CD4-positive, alpha-beta T cell treated with Interleukin-10 for 1 hour (primary cell): Measurements from ENCODE around the gene FAM219A.

ENCODE experiments used
- DNase-seq: peaks from one replicate; pipeline ENCODE4 v3.0.0-alpha.2; 2020

Gene FAM219A

GRCh38 chr9:34399729-34400128 lies 58.6 kb downstream of the FAM219A start:
- no peak for DNase-seq

- DNase-seq: no peak
These were observed 59.5 kb downstream of the FAM219A start for GRCh38 chr9:34398875-34399274.

- DNase-seq: no peak
These were observed 61.8 kb downstream of the FAM219A start for GRCh38 chr9:34396276-34397214.

GRCh38 chr9:34392511-34392910 lies 65.9 kb downstream of the FAM219A start:
- no peak for DNase-seq

- no peak for DNase-seq
These were observed 71.1 kb downstream of the FAM219A start for GRCh38 chr9:34387239-34387638.

GRCh38 chr9:34386656-34387055 lies 71.7 kb downstream of the FAM219A start:
- DNase-seq: no peak

GRCh38 chr9:34385561-34386230 lies 72.7 kb downstream of the FAM219A start:
- no peak for DNase-seq

GRCh38 chr9:34384368-34385165 lies 73.8 kb downstream of the FAM219A start:
- no peak for DNase-seq

- no peak for DNase-seq
These were observed 74.5 kb downstream of the FAM219A start for GRCh38 chr9:34383904-34384303.

- no peak for DNase-seq
These were observed 75.5 kb downstream of the FAM219A start for GRCh38 chr9:34382879-34383278.

- no peak for DNase-seq
These were observed 76.3 kb downstream of the FAM219A start for GRCh38 chr9:34382054-34382453.

- no peak for DNase-seq
These were observed 77.0 kb downstream of the FAM219A start for GRCh38 chr9:34381323-34381722.

- peak; percentile 82 for DNase-seq
These were observed 77.7 kb downstream of the FAM219A start for GRCh38 chr9:34380511-34381315.

- DNase-seq: no peak
These were observed 78.3 kb downstream of the FAM219A start for GRCh38 chr9:34380034-34380510.

GRCh38 chr9:34379334-34380033 lies 78.9 kb downstream of the FAM219A start:
- peak; percentile 93 for DNase-seq

GRCh38 chr9:34378376-34379060 lies 79.9 kb downstream of the FAM219A start:
- no peak for DNase-seq

- DNase-seq: no peak
These were observed 81.0 kb downstream of the FAM219A start for GRCh38 chr9:34377404-34377746.

GRCh38 chr9:34376596-34377403 lies 81.6 kb downstream of the FAM219A start, which contains the start of gene MYORG:
Gene MYORG (minus strand): TSS chr9:34376898. CDS start chr9:34372943, 3,955 bp downstream.
- DNase-seq: peak; percentile 98

- DNase-seq: peak; percentile 70
These were observed 82.3 kb downstream of the FAM219A start for GRCh38 chr9:34375901-34376595.
